HL-60 (cell line): ENCODE results near the gene ACYP2.
A peak's percentile ranks its signal among the peaks of the same experiment; 100 is the strongest.

Experiments used
- DNase-seq, 2 experiments: peaks; one replicate each; pipeline ENCODE4 v3.0.0-alpha.2; 2010 to 2020; ENCODE audit warnings: low read depth in 1 of 2, low spot score in 1 of 2
- H3K27ac ChIP-seq: fragments of 250-450 bp; sonication (Bioruptor Pico); replicated peaks from 2 replicates; pipeline ENCODE4 v1.5.1; 2020; ENCODE audit warnings: mild to moderate bottlenecking, moderate library complexity
- H3K27me3 ChIP-seq: fragments of 250-450 bp; sonication (Bioruptor Pico); 2 replicates; pipeline ENCODE4 v1.5.1; 2021; ENCODE audit warnings: mild to moderate bottlenecking, moderate library complexity; ENCODE audit not compliant: insufficient read depth, poor library complexity, severe bottlenecking
- H3K4me3 ChIP-seq: replicated peaks from 2 replicates; pipeline ENCODE4 v1.5.1; 2011; ENCODE audit warnings: mild to moderate bottlenecking, control low read depth, low read length; ENCODE audit not compliant: insufficient read depth
- GABPA ChIP-seq: IDR thresholded peaks from 2 replicates; pipeline ENCODE4 v1.6.1; 2012; ENCODE audit warnings: low read depth
- POLR2AphosphoS5 ChIP-seq: IDR thresholded peaks from 2 replicates; pipeline ENCODE4 v1.6.1; 2012; ENCODE audit warnings: low read depth
- REST ChIP-seq: IDR thresholded peaks from 2 replicates; pipeline ENCODE4 v1.6.1; 2012; ENCODE audit warnings: low read depth; ENCODE audit not compliant: insufficient replicate concordance
- SPI1 ChIP-seq: IDR thresholded peaks from 2 replicates; pipeline ENCODE4 v1.6.1; 2012; ENCODE audit warnings: low read depth, mild to moderate bottlenecking, borderline replicate concordance
- long read RNA-seq: library from polyadenylated mRNA; unstranded; transcript quantifications from one replicate; pipeline ENCODE4 v2.0.0, GENCODE V29; 2020
- TF ChIP-seq, protein P1 (sequence below): IDR thresholded peaks from one replicate; pipeline ENCODE4 v1.5.1; 2011; ENCODE audit warnings: low read length, control low read depth, inconsistent platforms; ENCODE audit not compliant: insufficient read depth

The ACYP2 gene
- long read RNA-seq, partial matches to known transcripts = 0 of 8 reads
- long read RNA-seq, other reads (novel, unspliced or antisense) = 8 of 8 reads

- H3K27ac ChIP-seq = peak within 1 kb of the TSS; percentile 99
- peak within 1 kb of the TSS; percentile 52 for H3K4me3 ChIP-seq
- DNase-seq = peak; percentile 86 to 94
- TF ChIP-seq SPI1 (peak; percentile 89), REST (peak; percentile 74), POLR2AphosphoS5 (peak; percentile 95), GABPA (peak; percentile 63)
- TF ChIP-seq, protein P1, sequence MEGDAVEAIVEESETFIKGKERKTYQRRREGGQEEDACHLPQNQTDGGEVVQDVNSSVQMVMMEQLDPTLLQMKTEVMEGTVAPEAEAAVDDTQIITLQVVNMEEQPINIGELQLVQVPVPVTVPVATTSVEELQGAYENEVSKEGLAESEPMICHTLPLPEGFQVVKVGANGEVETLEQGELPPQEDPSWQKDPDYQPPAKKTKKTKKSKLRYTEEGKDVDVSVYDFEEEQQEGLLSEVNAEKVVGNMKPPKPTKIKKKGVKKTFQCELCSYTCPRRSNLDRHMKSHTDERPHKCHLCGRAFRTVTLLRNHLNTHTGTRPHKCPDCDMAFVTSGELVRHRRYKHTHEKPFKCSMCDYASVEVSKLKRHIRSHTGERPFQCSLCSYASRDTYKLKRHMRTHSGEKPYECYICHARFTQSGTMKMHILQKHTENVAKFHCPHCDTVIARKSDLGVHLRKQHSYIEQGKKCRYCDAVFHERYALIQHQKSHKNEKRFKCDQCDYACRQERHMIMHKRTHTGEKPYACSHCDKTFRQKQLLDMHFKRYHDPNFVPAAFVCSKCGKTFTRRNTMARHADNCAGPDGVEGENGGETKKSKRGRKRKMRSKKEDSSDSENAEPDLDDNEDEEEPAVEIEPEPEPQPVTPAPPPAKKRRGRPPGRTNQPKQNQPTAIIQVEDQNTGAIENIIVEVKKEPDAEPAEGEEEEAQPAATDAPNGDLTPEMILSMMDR = no peak
- H3K27me3 ChIP-seq = no peaks in the 10 kb centered on the region
These were observed at the start of gene ACYP2 for GRCh38 chr2:54115284-54116137. TSS of gene ACYP2 (plus strand) at chr2:54115615.

DNA sequence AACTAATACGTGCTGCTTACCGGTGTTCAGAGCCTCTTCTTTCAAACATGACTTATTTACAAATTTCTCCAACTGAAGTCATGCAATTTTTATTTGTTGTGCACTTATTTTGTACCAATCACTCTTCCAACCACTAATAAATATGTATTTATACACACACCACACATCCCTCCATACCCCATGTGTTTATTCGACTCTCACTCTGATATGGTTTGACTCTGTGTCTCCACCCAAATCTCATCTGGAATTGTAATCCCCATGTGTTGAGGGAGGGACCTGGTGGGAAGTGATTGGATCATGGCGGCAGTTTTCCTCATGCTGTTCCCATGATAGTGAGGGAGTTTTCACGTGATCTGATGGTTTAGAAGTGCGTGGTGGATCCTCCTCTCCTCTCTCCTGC, 49.5 kb upstream of the ACYP2 start:
- H3K27ac ChIP-seq = no peak overlapping the region
- DNase-seq = no peak
- no peak overlapping the region for H3K4me3 ChIP-seq
- H3K27me3 ChIP-seq = no peaks in the 10 kb centered on the region
- TF ChIP-seq, protein P1 = no peak
- TF ChIP-seq GABPA = no peak
- TF ChIP-seq REST = no peak
- no peak for TF ChIP-seq SPI1
- no peak for TF ChIP-seq POLR2AphosphoS5

GRCh38 chr2:54067851-54068375, 47.5 kb upstream of the ACYP2 start:
- H3K27me3 ChIP-seq = no peaks in the 10 kb centered on the region
- DNase-seq = no peak

More at GRCh38 chr2:54067851-54068375, 47.5 kb upstream of the ACYP2 start:
- TF ChIP-seq POLR2AphosphoS5 (no peak), GABPA (no peak), SPI1 (no peak), REST (no peak)
- TF ChIP-seq, protein P1 = no peak
- Histone ChIP-seq H3K4me3 (no peak overlapping the region), H3K27ac (no peak overlapping the region)
